22Rv1 (cell line): ENCODE results near the gene BCL11B.

Experiments
- ZFX ChIP-seq: fragments of 450-650 bp; IDR thresholded peaks from 2 replicates; pipeline ENCODE4 v1.6.1; 2017; ENCODE audit warnings: antibody characterized with exemption, borderline replicate concordance
- TF ChIP-seq, protein P1 (sequence below): fragments of 450-650 bp; IDR thresholded peaks from 2 replicates; pipeline ENCODE4 v1.5.1; 2017; ENCODE audit warnings: mild to moderate bottlenecking

DNA sequence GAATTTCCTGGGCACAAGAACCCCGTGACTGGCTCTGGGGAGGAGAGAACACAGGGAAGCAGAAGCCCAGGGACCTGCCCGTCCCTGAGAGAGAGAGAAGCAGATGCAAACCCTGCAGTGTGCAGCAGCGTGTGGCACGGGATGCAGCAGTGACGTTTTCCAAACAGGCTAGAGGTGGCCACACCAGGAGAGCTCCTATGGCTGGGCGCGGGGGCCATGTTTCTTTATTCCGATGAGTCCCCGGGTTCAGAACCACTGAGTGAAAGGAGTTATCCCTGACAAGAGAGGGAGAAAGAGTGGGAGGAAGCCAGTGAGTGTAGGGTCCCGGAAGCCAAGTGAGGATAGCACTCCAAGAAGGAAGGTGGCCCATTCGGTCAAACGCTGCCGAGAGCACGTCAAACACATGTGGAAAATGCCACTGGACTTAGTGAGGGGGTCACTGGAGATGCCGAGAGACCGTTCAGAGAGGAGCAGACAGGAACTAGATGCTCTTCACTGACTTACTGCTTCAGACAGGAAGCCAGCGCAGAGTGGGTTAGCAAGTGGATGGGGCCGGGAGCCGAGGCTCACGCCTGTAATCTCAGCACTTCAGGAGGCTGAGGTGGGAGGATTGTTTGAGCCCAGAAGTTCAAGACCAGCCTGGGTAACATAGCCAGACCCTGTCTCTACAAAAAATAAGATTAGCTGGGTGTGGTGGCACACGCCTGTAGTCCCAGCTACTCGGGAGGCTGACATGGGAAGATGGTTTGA, 123.0 kb downstream of the BCL11B start:
- TF ChIP-seq, protein P1, sequence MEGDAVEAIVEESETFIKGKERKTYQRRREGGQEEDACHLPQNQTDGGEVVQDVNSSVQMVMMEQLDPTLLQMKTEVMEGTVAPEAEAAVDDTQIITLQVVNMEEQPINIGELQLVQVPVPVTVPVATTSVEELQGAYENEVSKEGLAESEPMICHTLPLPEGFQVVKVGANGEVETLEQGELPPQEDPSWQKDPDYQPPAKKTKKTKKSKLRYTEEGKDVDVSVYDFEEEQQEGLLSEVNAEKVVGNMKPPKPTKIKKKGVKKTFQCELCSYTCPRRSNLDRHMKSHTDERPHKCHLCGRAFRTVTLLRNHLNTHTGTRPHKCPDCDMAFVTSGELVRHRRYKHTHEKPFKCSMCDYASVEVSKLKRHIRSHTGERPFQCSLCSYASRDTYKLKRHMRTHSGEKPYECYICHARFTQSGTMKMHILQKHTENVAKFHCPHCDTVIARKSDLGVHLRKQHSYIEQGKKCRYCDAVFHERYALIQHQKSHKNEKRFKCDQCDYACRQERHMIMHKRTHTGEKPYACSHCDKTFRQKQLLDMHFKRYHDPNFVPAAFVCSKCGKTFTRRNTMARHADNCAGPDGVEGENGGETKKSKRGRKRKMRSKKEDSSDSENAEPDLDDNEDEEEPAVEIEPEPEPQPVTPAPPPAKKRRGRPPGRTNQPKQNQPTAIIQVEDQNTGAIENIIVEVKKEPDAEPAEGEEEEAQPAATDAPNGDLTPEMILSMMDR, result no peak
- TF ChIP-seq ZFX, result no peak
